SU-DHL-6 (cell line): ENCODE data around the gene MBD5.

Source experiments
- CTCF ChIP-seq: fragments of 200-600 bp; sonication (generic); IDR thresholded peaks from one replicate; pipeline ENCODE4 v1.5.1; 2017; ENCODE audit warnings: antibody characterized with exemption, mild to moderate bottlenecking, low read length, moderate library complexity; ENCODE audit not compliant: insufficient read depth, poor library complexity, severe bottlenecking
- EZH2phosphoT487 ChIP-seq: fragments of 200-600 bp; sonication (generic), shearing (Covaris generic); conservative IDR thresholded peaks from 2 replicates; pipeline ENCODE4 v1.6.1; 2018; ENCODE audit warnings: mild to moderate bottlenecking, antibody characterized with exemption, low read length, moderate library complexity, mixed read lengths

DNA sequence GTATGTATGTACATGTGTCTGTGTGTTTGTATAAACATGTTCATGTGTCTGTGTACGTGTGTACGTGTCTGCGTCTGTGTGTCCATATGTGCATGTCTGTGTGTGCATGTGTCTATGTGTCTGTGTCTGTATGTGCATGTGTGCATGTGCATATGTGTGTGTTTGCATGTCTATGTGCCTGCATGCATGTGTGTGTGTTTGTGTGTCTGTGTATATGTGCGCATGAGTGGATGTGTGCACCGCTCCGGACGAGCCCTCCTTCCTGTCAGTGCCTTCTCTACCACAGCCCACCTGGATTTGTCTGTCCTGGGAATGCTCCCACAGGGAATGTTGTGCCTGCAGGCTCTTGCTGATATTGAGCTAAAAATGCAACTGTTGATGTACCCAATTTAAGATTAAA lies 510.3 kb downstream of the MBD5 start:
- TF ChIP-seq CTCF = no peak
- no peak for TF ChIP-seq EZH2phosphoT487
